Adrenal gland (tissue), 12 donors: ENCODE results near the gene FYCO1. TPM values are rescaled to one million over a fixed set of nuclear protein-coding genes. Genes with fewer than 3 reads are reported as not detected.

Experiments
- DNase-seq, 7 donors: peaks; one replicate each; pipeline ENCODE4 v3.0.0-alpha.2; 2019 to 2020
- H3K27ac ChIP-seq, 5 donors: fragments of 200-600 bp; sonication (generic) in 4 of 5; 1 replicate in 3 of 5; 2 replicates in 2 of 5; pipeline versions ENCODE4 v1.5.1 to v1.8.0; 2016 to 2020; ENCODE audit warnings: mild to moderate bottlenecking in 1 of 5
- H3K27me3 ChIP-seq: fragments of 200-600 bp; 2 replicates; pipeline ENCODE4 v1.8.0; 2021
- H3K36me3 ChIP-seq, 2 donors: fragments of 200-600 bp; replicated peaks in 1 of 2; 1 replicate in 1 of 2; 2 replicates in 1 of 2; pipeline versions ENCODE4 v1.5.1 to v1.8.0; 2018 to 2022
- H3K4me1 ChIP-seq, 2 donors: fragments of 200-600 bp; replicated peaks in 1 of 2; 1 replicate in 1 of 2; 2 replicates in 1 of 2; pipeline versions ENCODE4 v1.5.1 to v1.8.0; 2018 to 2021
- H3K4me3 ChIP-seq, 4 donors: fragments of 200-600 bp; sonication (generic) in 3 of 4; one replicate each; pipeline ENCODE4 v1.5.1; 2016 to 2018
- H3K9me3 ChIP-seq, 3 donors: fragments of 200-600 bp; sonication (generic) in 1 of 3; replicated peaks in 1 of 3; 1 replicate in 2 of 3; 2 replicates in 1 of 3; pipeline versions ENCODE4 v1.5.1 to v1.8.0; 2016 to 2021
- CTCF ChIP-seq, 6 experiments: fragments of 450-650 bp in 4 of 6; fragments of 200-600 bp in 2 of 6; sonication (generic) in 1 of 6; IDR thresholded peaks; 1 replicate in 5 of 6; 2 replicates in 1 of 6; pipeline versions ENCODE4 v1.5.1 to v1.8.0; 2016 to 2021; ENCODE audit warnings: antibody characterized with exemption in 6 of 6, mild to moderate bottlenecking in 2 of 6, moderate library complexity in 1 of 6
- POLR2A ChIP-seq, 2 donors: fragments of 450-650 bp; IDR thresholded peaks; one replicate each; pipeline ENCODE4 v1.6.1; 2017; ENCODE audit warnings: antibody characterized with exemption in 2 of 2, mild to moderate bottlenecking in 2 of 2, moderate library complexity in 1 of 2
- WGBS, 4 donors: extraction: QIAGEN DNeasy Blood & Tissue Kit in 2 of 4; methylation state at CpG; one replicate each; pipeline versions ENCODE4 v1.1.5 to v1.1.7; 2013 to 2017; 5-methylcytosine and 5-hydroxymethylcytosine counted together
- intact Hi-C, 2 donors: fragments of 100-400 bp; cut with DNase I; formaldehyde crosslinking; loops; one replicate each; pipeline versions ENCODE4 v1.14.1 to v1.15.0; 2022 to 2023
- polyA plus RNA-seq, 3 donors: library from polyadenylated mRNA; stranded (reverse); fragments of 200-250 nt in 2 of 3; fragments of 350-450 nt in 1 of 3; fragmentation: Illumina TruSeq in 1 of 3; extraction: RNeasy Lipid Tissue Mini Kit (QIAGEN cat#74804) in 1 of 3; gene quantifications; one replicate each; pipeline ENCODE4 v1.2.3, GENCODE V29; 2013 to 2014
- total RNA-seq, 9 donors: library from RNA; depleted of rRNA in 4 of 9; stranded (reverse); fragments of >200 nt in 4 of 9; fragments of 120-200 nt in 1 of 9; fragmentation: NEBNext Ultra II Directional in 1 of 9; extraction: Animal tissue kit (Norgen Biotek cat#: 25700) in 1 of 9; gene quantifications; one replicate each; pipeline versions ENCODE4 v1.1.0 to v1.2.4, GENCODE V29; 2013 to 2023
- donor health status: healthy with polysubstance abuse.
- donor health status: Bipolar disorder and iron deficiency.
- donor health status: DM: yes; HTN: yes; CAD: no.
- donor health status: DM: no; HTN: no; CAD: no.
- donor health status: DM: no; HTN: no; CAD: no.
- donor health status: DM: yes; HTN: yes; CAD: no.

FYCO1 gene
- total and polyA plus RNA-seq, 12 donors, result 12.3 to 74.3 (median 29.4) TPM

DNA sequence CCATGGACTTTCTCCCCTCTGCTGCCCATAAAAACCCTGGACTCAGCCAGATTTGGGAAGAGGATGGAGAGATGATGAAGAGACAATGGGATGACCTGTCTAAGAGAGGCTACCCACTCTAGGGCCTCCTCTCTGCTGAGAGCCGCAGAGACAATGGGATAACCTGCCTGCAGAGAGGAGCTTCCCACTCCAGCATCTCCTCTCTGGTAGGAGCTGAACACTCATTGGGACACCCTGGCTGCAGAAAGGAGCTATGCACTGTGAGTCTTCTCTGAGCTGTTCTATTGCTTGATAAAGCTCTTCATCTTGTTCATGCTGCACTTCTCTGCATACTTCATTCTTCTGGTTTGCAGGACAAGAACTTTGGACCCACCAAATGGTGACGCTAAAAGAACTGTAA is 36.1 kb upstream of the FYCO1 start:
- no peaks in the 10 kb centered on the region for H3K9me3 ChIP-seq
- H3K4me1 ChIP-seq, result no peaks in the 10 kb centered on the region
- intact Hi-C loops, result no loop called here
- DNase-seq, result no peak
- no peaks in the 10 kb centered on the region for H3K27me3 ChIP-seq
- no peak for TF ChIP-seq CTCF (IDR thresholded peaks at IDR 0.05)
- no peak for TF ChIP-seq POLR2A (IDR thresholded peaks at IDR 0.05)
- H3K27ac ChIP-seq, result no peak overlapping the region
- no peak overlapping the region for H3K4me3 ChIP-seq
- no peaks in the 10 kb centered on the region for H3K36me3 ChIP-seq
- WGBS, 4 donors, result 83 to 94% (median 93%) methylated on average over 2 of the region's 2 CpGs

DNA sequence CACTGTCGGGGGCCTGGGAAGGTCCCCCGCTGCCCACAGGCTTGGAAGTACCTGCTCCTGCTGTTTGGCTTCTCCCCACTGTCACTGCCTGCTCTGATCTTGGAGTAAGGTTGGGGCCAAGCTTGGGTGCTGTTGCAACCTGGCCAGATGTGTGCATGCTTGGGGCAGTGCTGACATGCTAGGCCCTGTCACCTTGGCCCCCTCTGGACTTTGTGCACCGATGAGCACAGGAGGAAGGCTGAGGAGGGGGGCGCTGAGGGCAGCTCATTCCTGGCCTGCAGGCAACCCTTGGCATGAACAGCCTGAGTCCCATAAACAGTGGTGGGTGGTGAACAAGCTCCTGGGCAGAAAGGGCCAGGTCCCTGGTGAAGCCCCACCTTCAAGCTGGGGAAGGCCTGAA is 35.6 kb upstream of the FYCO1 start:
- Histone ChIP-seq H3K4me3 (no peak overlapping the region), H3K4me1 (no peaks in the 10 kb centered on the region), H3K9me3 (no peaks in the 10 kb centered on the region), H3K27ac (no peak overlapping the region), H3K27me3 (no peaks in the 10 kb centered on the region), H3K36me3 (no peaks in the 10 kb centered on the region)
- no peak for DNase-seq
- 76 to 94% (median 85%) methylated on average over 2 to 4 of the region's 4 CpGs for WGBS, 4 donors
- intact Hi-C loops, result no loop called here
- TF ChIP-seq POLR2A (IDR thresholded peaks at IDR 0.05), result no peak

GRCh38 chr3:46030626-46031025 is 35.0 kb upstream of the FYCO1 start:
- Histone ChIP-seq H3K36me3 (no peaks in the 10 kb centered on the region), H3K9me3 (no peaks in the 10 kb centered on the region), H3K4me3 (no peak overlapping the region), H3K4me1 (no peaks in the 10 kb centered on the region), H3K27me3 (no peaks in the 10 kb centered on the region), H3K27ac (no peak overlapping the region)
- no peak for TF ChIP-seq CTCF (IDR thresholded peaks at IDR 0.05)
- TF ChIP-seq POLR2A (IDR thresholded peaks at IDR 0.05), result no peak
- DNase-seq, result no peak
- 72 to 100% (median 92%) methylated on average over 2 to 6 of the region's 6 CpGs for WGBS, 4 donors
- intact Hi-C loops, result no loop called here

- 54 to 81% (median 71%) methylated on average over 1 of the region's 1 CpG for WGBS, 4 donors
- no peak for TF ChIP-seq POLR2A (IDR thresholded peaks at IDR 0.05)
- no peak for TF ChIP-seq CTCF (IDR thresholded peaks at IDR 0.05)
These were observed 34.4 kb upstream of the FYCO1 start for GRCh38 chr3:46029953-46030543.

GRCh38 chr3:46027736-46028397 is 32.2 kb upstream of the FYCO1 start:
- H3K4me3 ChIP-seq, result no peak overlapping the region
- 78 to 82% (median 79%) methylated on average over 6 of the region's 6 CpGs for WGBS, 4 donors
- no peak overlapping the region for H3K27ac ChIP-seq
- intact Hi-C loops, result no loop called here
- H3K36me3 ChIP-seq, result no peaks in the 10 kb centered on the region
- no peak for DNase-seq
- no peaks in the 10 kb centered on the region for H3K4me1 ChIP-seq
- TF ChIP-seq POLR2A (IDR thresholded peaks at IDR 0.05) (no peak), CTCF (IDR thresholded peaks at IDR 0.05) (no peak)
- H3K27me3 ChIP-seq, result no peaks in the 10 kb centered on the region
- H3K9me3 ChIP-seq, result no peaks in the 10 kb centered on the region

More at GRCh38 chr3:46029953-46030543, 34.4 kb upstream of the FYCO1 start:
- Histone ChIP-seq H3K4me3 (no peak overlapping the region), H3K9me3 (no peaks in the 10 kb centered on the region), H3K36me3 (no peaks in the 10 kb centered on the region), H3K27me3 (no peaks in the 10 kb centered on the region), H3K4me1 (no peaks in the 10 kb centered on the region), H3K27ac (no peak overlapping the region)
- intact Hi-C loops, result no loop called here
- DNase-seq, result no peak
